H9 (cell line): ENCODE results near the gene KDM2A. TPM values are rescaled to one million over a fixed set of nuclear protein-coding genes. Genes with fewer than 3 reads are reported as not detected.

ENCODE experiments used
- DNase-seq: peaks from one replicate; pipeline ENCODE4 v3.0.0-alpha.2; 2017
- H2AFZ ChIP-seq: one replicate; pipeline ENCODE4 v1.6.1; 2013; ENCODE audit warnings: mild to moderate bottlenecking, low read length, control low read depth, moderate library complexity
- H2AK5ac ChIP-seq: 2 replicates; pipeline ENCODE4 v1.6.1; 2013; ENCODE audit warnings: low read length, control low read depth, mixed read lengths; ENCODE audit not compliant: insufficient read length
- H2BK120ac ChIP-seq: one replicate; pipeline ENCODE4 v1.6.1; 2013; ENCODE audit warnings: low read depth, mild to moderate bottlenecking, low read length, control low read depth, inconsistent platforms; ENCODE audit not compliant: poor library complexity, severe bottlenecking
- H2BK12ac ChIP-seq: 2 replicates; pipeline ENCODE4 v1.6.1; 2013; ENCODE audit warnings: low read length, control low read depth, mixed read lengths, low read depth; ENCODE audit not compliant: insufficient read length
- H2BK15ac ChIP-seq: 2 replicates; pipeline ENCODE4 v1.6.1; 2013; ENCODE audit warnings: low read depth, low read length, control low read depth
- H2BK20ac ChIP-seq: one replicate; pipeline ENCODE4 v1.6.1; 2013; ENCODE audit warnings: low read depth, mild to moderate bottlenecking, low read length, control low read depth, inconsistent platforms; ENCODE audit not compliant: poor library complexity, severe bottlenecking
- H2BK5ac ChIP-seq: 2 replicates; pipeline ENCODE4 v1.6.1; 2013; ENCODE audit warnings: low read length, control low read depth, mixed read lengths; ENCODE audit not compliant: insufficient read length
- H3K14ac ChIP-seq: 2 replicates; pipeline ENCODE4 v1.6.1; 2013; ENCODE audit warnings: low read length, control low read depth; ENCODE audit not compliant: insufficient read depth
- H3K18ac ChIP-seq: 2 replicates; pipeline ENCODE4 v1.6.1; 2013; ENCODE audit warnings: low read depth, mild to moderate bottlenecking, mixed read lengths, low read length, control low read depth; ENCODE audit not compliant: insufficient read length
- H3K23ac ChIP-seq: 2 replicates; pipeline ENCODE4 v1.6.1; 2013; ENCODE audit warnings: low read length, control low read depth, mixed read lengths, low read depth; ENCODE audit not compliant: insufficient read length
- H3K23me2 ChIP-seq: 2 replicates; pipeline ENCODE4 v1.6.1; 2013; ENCODE audit warnings: low read depth, mild to moderate bottlenecking, mixed read lengths, low read length, control low read depth; ENCODE audit not compliant: insufficient read length, poor library complexity, severe bottlenecking
- H3K27ac ChIP-seq: 2 replicates; pipeline ENCODE4 v1.5.1; 2013; ENCODE audit warnings: low read length, control low read depth, mixed read lengths, low read depth; ENCODE audit not compliant: insufficient read length
- H3K27me3 ChIP-seq: 2 replicates; pipeline ENCODE4 v1.6.1; 2013; ENCODE audit warnings: low read length, control low read depth, inconsistent platforms; ENCODE audit not compliant: insufficient read depth
- H3K4ac ChIP-seq: 2 replicates; pipeline ENCODE4 v1.6.1; 2013; ENCODE audit warnings: low read depth, mild to moderate bottlenecking, control low read depth, inconsistent platforms, low read length, moderate library complexity
- H3K4me1 ChIP-seq: 2 replicates; pipeline ENCODE4 v1.6.1; 2013; ENCODE audit warnings: low read length, control low read depth, inconsistent platforms; ENCODE audit not compliant: insufficient read depth
- H3K4me2 ChIP-seq: 2 replicates; pipeline ENCODE4 v1.6.1; 2013; ENCODE audit warnings: low read length, control low read depth, mixed read lengths; ENCODE audit not compliant: insufficient read length, insufficient read depth
- H3K56ac ChIP-seq: 2 replicates; pipeline ENCODE4 v1.6.1; 2013; ENCODE audit warnings: low read depth, mild to moderate bottlenecking, mixed read lengths, low read length, control low read depth; ENCODE audit not compliant: insufficient read length
- H3K79me1 ChIP-seq: 2 replicates; pipeline ENCODE4 v1.6.1; 2013; ENCODE audit warnings: low read depth, mild to moderate bottlenecking, moderate library complexity, low read length, control low read depth, inconsistent platforms; ENCODE audit not compliant: insufficient read depth, poor library complexity, severe bottlenecking
- H3K79me2 ChIP-seq: 2 replicates; pipeline ENCODE4 v1.6.1; 2013; ENCODE audit warnings: low read length, control low read depth, inconsistent platforms; ENCODE audit not compliant: insufficient read depth
- H3K9ac ChIP-seq: 2 replicates; pipeline ENCODE4 v1.6.1; 2013; ENCODE audit warnings: low read length, control low read depth, mixed read lengths; ENCODE audit not compliant: insufficient read length; ENCODE audit errors: extremely low read depth
- H3K9me3 ChIP-seq: one replicate; pipeline ENCODE4 v1.6.1; 2013; ENCODE audit warnings: low read depth, low read length, inconsistent platforms; ENCODE audit not compliant: control insufficient read depth
- H3T11ph ChIP-seq: one replicate; pipeline ENCODE4 v1.6.1; 2013; ENCODE audit warnings: mild to moderate bottlenecking, low read length, control low read depth, inconsistent platforms
- H4K20me1 ChIP-seq: one replicate; pipeline ENCODE4 v1.6.1; 2013; ENCODE audit not compliant: control insufficient read depth, insufficient read length, insufficient read depth
- H4K5ac ChIP-seq: 2 replicates; pipeline ENCODE4 v1.6.1; 2013; ENCODE audit warnings: low read depth, mild to moderate bottlenecking, mixed read lengths, low read length, control low read depth; ENCODE audit not compliant: insufficient read length
- H4K8ac ChIP-seq: replicated peaks from 2 replicates; pipeline ENCODE4 v1.6.1; 2013; ENCODE audit warnings: low read length, control low read depth, mixed read lengths, low read depth; ENCODE audit not compliant: insufficient read length
- H4K91ac ChIP-seq: 2 replicates; pipeline ENCODE4 v1.6.1; 2013; ENCODE audit warnings: low read depth, mild to moderate bottlenecking, moderate library complexity, mixed read lengths, low read length, control low read depth; ENCODE audit not compliant: insufficient read length
- H3K27ac Mint-ChIP-seq, 3 experiments: 2 replicates in 2 of 3; 3 replicates in 1 of 3; pipeline ENCODE4 v1.8.0; 2020 to 2021; ENCODE audit warnings: mixed read lengths in 3 of 3, mild to moderate bottlenecking in 1 of 3, moderate library complexity in 1 of 3
- H3K27me3 Mint-ChIP-seq: 2 replicates; pipeline ENCODE4 v1.8.0; 2021; ENCODE audit warnings: low read depth, mild to moderate bottlenecking, moderate library complexity, mixed read lengths
- H3K36me3 Mint-ChIP-seq, 3 experiments: 2 replicates in 2 of 3; 3 replicates in 1 of 3; pipeline ENCODE4 v1.8.0; 2020 to 2021; ENCODE audit warnings: low read depth in 3 of 3, mixed read lengths in 3 of 3; ENCODE audit not compliant: insufficient read depth in 1 of 3
- H3K4me1 Mint-ChIP-seq, 2 experiments: 2 replicates each; pipeline ENCODE4 v1.8.0; 2020; ENCODE audit warnings: mixed read lengths in 2 of 2
- H3K4me3 Mint-ChIP-seq, 2 experiments: 2 replicates in 1 of 2; 3 replicates in 1 of 2; pipeline ENCODE4 v1.8.0; 2020 to 2021; ENCODE audit warnings: mild to moderate bottlenecking in 2 of 2, mixed read lengths in 2 of 2, moderate library complexity in 1 of 2
- H3K9me3 Mint-ChIP-seq, 2 experiments: 2 replicates in 1 of 2; 3 replicates in 1 of 2; pipeline ENCODE4 v1.8.0; 2020; ENCODE audit warnings: mild to moderate bottlenecking in 2 of 2, mixed read lengths in 2 of 2, moderate library complexity in 1 of 2
- CTCF ChIP-seq: fragments of 200-600 bp; sonication (generic); conservative IDR thresholded peaks from 3 replicates; pipeline ENCODE4 v1.8.0; 2021; ENCODE audit warnings: antibody characterized with exemption, mild to moderate bottlenecking
- WGBS: extraction: QIAGEN DNeasy Blood & Tissue Kit; methylation state at CpG from one replicate; pipeline ENCODE4 v1.1.7; 2013; ENCODE audit warnings: missing lambda C conversion rate, low lambda C conversion rate, mixed read lengths; ENCODE audit not compliant: insufficient read length; ENCODE audit errors: extremely low coverage; 5-methylcytosine and 5-hydroxymethylcytosine counted together
- total RNA-seq: library from RNA; stranded (reverse); gene quantifications from 2 replicates; pipeline ENCODE4 v1.2.1, GENCODE V29; 2021

KDM2A gene
- total RNA-seq, 1 experiment from 2014 or later, result 85.9 TPM

- peak; percentile 69 for TF ChIP-seq CTCF
- Histone ChIP-seq H3K23ac (no peak overlapping the region), H3K4ac (no peak overlapping the region), H4K91ac (no peak overlapping the region), H4K8ac (no peak overlapping the region), H2BK5ac (no peak overlapping the region), H3K4me1 (peaks cover 7% of the 10 kb centered on the region; the same call in 1 of the 2 replicates), H4K20me1 (peaks cover 3% of the 10 kb centered on the region), H3K79me1 (no peaks in the 10 kb centered on the region), H2BK15ac (no peak overlapping the region), H3K9ac (no peak overlapping the region), H3K27me3 (no peaks in the 10 kb centered on the region; the same call in 1 of the 2 replicates), H3K79me2 (peaks cover 5% of the 10 kb centered on the region; the same call in 1 of the 2 replicates), H2BK120ac (no peak overlapping the region), H2BK12ac (no peak overlapping the region), H2BK20ac (no peak overlapping the region), H3K27ac (no peak overlapping the region), H3K23me2 (peaks cover 13% of the 10 kb centered on the region), H3K18ac (no peak overlapping the region), H2AFZ (no peak overlapping the region), H3K4me2 (no peak overlapping the region), H4K5ac (no peak overlapping the region), H3K56ac (no peak overlapping the region), H3K9me3 (no peaks in the 10 kb centered on the region), H3T11ph (no peak overlapping the region), H3K14ac (peak overlapping the region; percentile 62; the same call in 1 of the 2 replicates), H2AK5ac (no peak overlapping the region)
- peak; percentile 74 for DNase-seq
- H3K27ac Mint-ChIP-seq, result peak overlapping the region in 2 of 3 experiments; percentile 14 to 52; a peak in 2 of 7 replicates
- WGBS, result no CpG with 5 or more reads among the region's 54 CpGs
- H3K4me1 Mint-ChIP-seq, result peaks cover 36 to 45% of the 10 kb centered on the region in 2 experiments
- H3K36me3 Mint-ChIP-seq, result peaks cover 0 to 11% (median 10%) of the 10 kb centered on the region in 3 experiments; a peak in 5 of 7 replicates
- H3K9me3 Mint-ChIP-seq, result no peaks in the 10 kb centered on the region
- H3K27me3 Mint-ChIP-seq, result peaks cover 37% of the 10 kb centered on the region
- peak overlapping the region; percentile 71 to 85 for H3K4me3 Mint-ChIP-seq
These were observed 146.8 kb downstream of the KDM2A start for GRCh38 chr11:67265633-67266448.
